HCT116 (cell line): ENCODE measurements around the gene CDH11. TPM values are rescaled to one million over a fixed set of nuclear protein-coding genes. Genes with fewer than 3 reads are reported as not detected.

Experiments used
- ATAC-seq: fragments of 200-7000 bp; cut with Tn5 transposase; 2 replicates; pipeline ENCODE4 v1.9.1; 2020; ENCODE audit warnings: mild to moderate bottlenecking, moderate library complexity
- BruUV-seq: library from RNA; stranded (reverse); fragments of 400-500 nt; replicated peaks from 2 replicates; lab custom pipeline; 2021; lab: Mats Ljungman, UMichigan
- CTCF ChIA-PET: fragments of 300-600 bp; sonication (Branson Sonifier 250); formaldehyde crosslinking; loops from one replicate; lab custom pipeline; 2021; ENCODE audit warnings: antibody characterized with exemption; lab: Charles Lee
- POLR2A ChIA-PET: fragments of 300-600, 350-600 bp; sonication (Branson Sonifier 250); formaldehyde crosslinking; loops from one replicate; lab custom pipeline; 2021; ENCODE audit warnings: antibody characterized with exemption; lab: Charles Lee
- RAD21 ChIA-PET, 2 experiments: fragments of 300-600 bp; sonication (Branson Sonifier 250); formaldehyde crosslinking; loops; one replicate each; lab custom pipeline; 2023; ENCODE audit warnings: low total read pairs in 2 of 2; ENCODE audit not compliant: uncharacterized antibody in 2 of 2, unreplicated experiment in 2 of 2, low non-redundant PET in 1 of 2; lab: Charles Lee
- DNase-seq: peaks from one replicate; pipeline ENCODE4 v3.0.0-alpha.2; 2010; ENCODE audit warnings: low read depth, low spot score
- H2AFZ ChIP-seq: fragments of 200-600 bp; shearing (Covaris generic), sonication (generic); 2 replicates; pipeline ENCODE4 v1.6.1; 2017; ENCODE audit warnings: low read depth, mixed run types, mixed read lengths, antibody characterized with exemption, low read length; ENCODE audit not compliant: poor library complexity, severe bottlenecking
- H3K27ac ChIP-seq: 2 replicates; pipeline ENCODE4 v1.5.1; 2012; ENCODE audit warnings: low read depth, low read length
- H3K27me3 ChIP-seq: fragments of 200-600 bp; sonication (generic); 2 replicates; pipeline ENCODE4 v1.6.1; 2016; ENCODE audit warnings: mixed run types, low read length, mixed read lengths; ENCODE audit not compliant: insufficient read depth
- H3K36me3 ChIP-seq, 2 experiments: fragments of 200-500 bp in 1 of 2; fragments of 200-600 bp in 1 of 2; sonication (Bioruptor generic) in 1 of 2; sonication (generic) in 1 of 2; 2 replicates each; pipeline versions ENCODE4 v1.5.1 to v1.6.1; 2014 to 2016; ENCODE audit warnings: low read length in 2 of 2, inconsistent platforms in 1 of 2, mixed read lengths in 1 of 2, mixed run types in 1 of 2; ENCODE audit not compliant: insufficient read depth in 2 of 2, control insufficient read depth in 1 of 2
- H3K4me1 ChIP-seq, 2 experiments: fragments of 200-600 bp in 1 of 2; sonication (generic) in 1 of 2; 2 replicates each; pipeline versions ENCODE4 v1.5.1 to v1.6.1; 2012 to 2017; ENCODE audit warnings: low read length in 2 of 2, inconsistent platforms in 1 of 2, mild to moderate bottlenecking in 1 of 2, mixed read lengths in 1 of 2, mixed run types in 1 of 2, moderate library complexity in 1 of 2; ENCODE audit not compliant: insufficient read depth in 2 of 2, control insufficient read depth in 1 of 2
- H3K4me2 ChIP-seq: fragments of 200-600 bp; sonication (generic); 2 replicates; pipeline ENCODE4 v1.6.1; 2017; ENCODE audit warnings: mixed run types, low read length, mixed read lengths
- H3K4me3 ChIP-seq, 2 experiments: fragments of 200-600 bp in 1 of 2; sonication (generic) in 1 of 2; replicated peaks in 1 of 2; 2 replicates each; pipeline ENCODE4 v1.5.1; 2011 to 2016; ENCODE audit warnings: low read length in 2 of 2, control low read depth in 1 of 2, low read depth in 1 of 2, mild to moderate bottlenecking in 1 of 2, mixed read lengths in 1 of 2, mixed run types in 1 of 2
- H3K79me2 ChIP-seq: fragments of 200-600 bp; sonication (generic); 2 replicates; pipeline ENCODE4 v1.6.1; 2017; ENCODE audit warnings: mild to moderate bottlenecking, mixed run types, low read length, moderate library complexity, mixed read lengths; ENCODE audit not compliant: insufficient read depth
- H3K9ac ChIP-seq: fragments of 200-600 bp; sonication (generic); 2 replicates; pipeline ENCODE4 v1.6.1; 2016; ENCODE audit warnings: low read length, mixed read lengths
- H3K9me2 ChIP-seq: fragments of 200-600 bp; sonication (generic), shearing (Covaris generic); 2 replicates; pipeline ENCODE4 v1.6.1; 2017; ENCODE audit warnings: mixed run types, mild to moderate bottlenecking, moderate library complexity; ENCODE audit not compliant: insufficient read depth
- H3K9me3 ChIP-seq, 2 experiments: fragments of 200-500 bp in 1 of 2; fragments of 200-600 bp in 1 of 2; sonication (Bioruptor generic) in 1 of 2; sonication (generic) in 1 of 2; 2 replicates each; pipeline ENCODE4 v1.6.1; 2014 to 2017; ENCODE audit warnings: low read length in 2 of 2, mixed read lengths in 2 of 2, inconsistent platforms in 1 of 2, low read depth in 1 of 2, mild to moderate bottlenecking in 1 of 2, mixed run types in 1 of 2, moderate library complexity in 1 of 2; ENCODE audit not compliant: control insufficient read depth in 1 of 2, insufficient read depth in 1 of 2
- H4K20me1 ChIP-seq: fragments of 200-600 bp; sonication (generic), shearing (Covaris generic); 2 replicates; pipeline ENCODE4 v1.6.1; 2017; ENCODE audit warnings: mixed run types, mild to moderate bottlenecking, moderate library complexity; ENCODE audit not compliant: insufficient read depth
- CEBPB ChIP-seq: IDR thresholded peaks from 2 replicates; pipeline ENCODE4 v1.6.1; 2012; ENCODE audit warnings: low read depth
- EGR1 ChIP-seq: IDR thresholded peaks from 2 replicates; pipeline ENCODE4 v1.6.1; 2012; ENCODE audit warnings: low read depth
- RAD21 ChIP-seq: IDR thresholded peaks from 2 replicates; pipeline ENCODE4 v1.6.1; 2012; ENCODE audit warnings: low read depth, mild to moderate bottlenecking
- SRF ChIP-seq: IDR thresholded peaks from 2 replicates; pipeline ENCODE4 v1.6.1; 2012; ENCODE audit warnings: low read depth
- intact Hi-C: fragments of 100-400 bp; cut with micrococcal nuclease; formaldehyde crosslinking; loops from 2 replicates; pipeline ENCODE4 v1.10.0; 2022
- total RNA-seq: library from RNA; stranded (reverse); gene quantifications from one replicate; pipeline ENCODE4 v1.2.1, GENCODE V29; 2021; ENCODE audit not compliant: unreplicated experiment
- TF ChIP-seq, protein P1 (sequence below), 3 experiments: fragments of 200-600 bp in 1 of 3; sonication (generic) in 1 of 3; IDR thresholded peaks in 2 of 3; conservative IDR thresholded peaks in 1 of 3; 2 replicates each; pipeline ENCODE4 v1.5.1; 2012 to 2017; ENCODE audit warnings: low read depth in 2 of 3, low read length in 2 of 3, antibody characterized with exemption in 1 of 3, borderline replicate concordance in 1 of 3, control low read depth in 1 of 3, mild to moderate bottlenecking in 1 of 3, mixed read lengths in 1 of 3, mixed run types in 1 of 3, moderate library complexity in 1 of 3; ENCODE audit not compliant: insufficient read depth in 1 of 3
- TF ChIP-seq, protein P2 (sequence below): IDR thresholded peaks from 2 replicates; pipeline ENCODE4 v1.6.1; 2012; ENCODE audit warnings: low read depth
- TF ChIP-seq, protein P3 (sequence below): IDR thresholded peaks from 2 replicates; pipeline ENCODE4 v1.6.1; 2011; ENCODE audit warnings: mild to moderate bottlenecking, low read length, moderate library complexity; ENCODE audit not compliant: insufficient replicate concordance; ENCODE audit errors: extremely low read depth
- TF ChIP-seq, protein P4 (sequence below): IDR thresholded peaks from 2 replicates; pipeline ENCODE4 v1.6.1; 2012

The CDH11 gene
- total RNA-seq, 1 experiment from 2014 or later, result 0.52 TPM

DNA sequence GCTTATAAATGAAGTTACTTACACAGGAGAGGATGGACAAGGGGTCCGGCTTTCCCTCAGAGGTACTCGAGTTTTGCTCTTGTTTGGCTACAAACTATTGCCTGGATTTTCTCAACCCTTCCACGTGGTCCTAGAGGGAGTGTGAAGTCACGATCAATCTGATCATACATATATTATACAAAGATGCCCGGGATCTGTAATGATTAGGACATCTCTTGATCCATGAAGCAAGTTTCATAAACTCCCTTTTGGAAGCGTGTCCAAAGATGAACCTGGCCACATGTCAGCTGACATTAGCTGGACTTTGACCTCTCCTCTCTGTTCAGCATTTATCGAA, 2.3 kb upstream of the CDH11 start:
- BruUV-seq, result no TSS peak
- Histone ChIP-seq H3K4me1 (no peaks in the 10 kb centered on the region), H3K9me3 (peaks cover 0 to 5% of the 10 kb centered on the region in 2 experiments; a peak in 2 of 4 replicates), H3K9me2 (no peaks in the 10 kb centered on the region), H3K9ac (no peak overlapping the region), H3K36me3 (no peaks in the 10 kb centered on the region; a peak in 1 of 4 replicates), H2AFZ (no peak overlapping the region), H4K20me1 (no peaks in the 10 kb centered on the region), H3K4me2 (no peak overlapping the region), H3K4me3 (no peak overlapping the region), H3K27ac (no peak overlapping the region), H3K27me3 (no peaks in the 10 kb centered on the region), H3K79me2 (no peaks in the 10 kb centered on the region)
- CTCF ChIA-PET, result no interaction called here
- RAD21 ChIA-PET, result no interaction called here
- DNase-seq (no peak), ATAC-seq (no peak)
- POLR2A ChIA-PET, result no interaction called here
- TF ChIP-seq, protein P1, sequence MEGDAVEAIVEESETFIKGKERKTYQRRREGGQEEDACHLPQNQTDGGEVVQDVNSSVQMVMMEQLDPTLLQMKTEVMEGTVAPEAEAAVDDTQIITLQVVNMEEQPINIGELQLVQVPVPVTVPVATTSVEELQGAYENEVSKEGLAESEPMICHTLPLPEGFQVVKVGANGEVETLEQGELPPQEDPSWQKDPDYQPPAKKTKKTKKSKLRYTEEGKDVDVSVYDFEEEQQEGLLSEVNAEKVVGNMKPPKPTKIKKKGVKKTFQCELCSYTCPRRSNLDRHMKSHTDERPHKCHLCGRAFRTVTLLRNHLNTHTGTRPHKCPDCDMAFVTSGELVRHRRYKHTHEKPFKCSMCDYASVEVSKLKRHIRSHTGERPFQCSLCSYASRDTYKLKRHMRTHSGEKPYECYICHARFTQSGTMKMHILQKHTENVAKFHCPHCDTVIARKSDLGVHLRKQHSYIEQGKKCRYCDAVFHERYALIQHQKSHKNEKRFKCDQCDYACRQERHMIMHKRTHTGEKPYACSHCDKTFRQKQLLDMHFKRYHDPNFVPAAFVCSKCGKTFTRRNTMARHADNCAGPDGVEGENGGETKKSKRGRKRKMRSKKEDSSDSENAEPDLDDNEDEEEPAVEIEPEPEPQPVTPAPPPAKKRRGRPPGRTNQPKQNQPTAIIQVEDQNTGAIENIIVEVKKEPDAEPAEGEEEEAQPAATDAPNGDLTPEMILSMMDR (IDR thresholded peaks at IDR 0.05 in 2 of 3, conservative IDR thresholded peaks at IDR 0.05 in 1 of 3; ENCODE audit: borderline replicate concordance in 1 of 3, insufficient read depth in 1 of 3, low read depth in 2 of 3, low read length in 2 of 3), result no peak
- TF ChIP-seq CEBPB (no peak), EGR1 (no peak), SRF (no peak), RAD21 (no peak)
- TF ChIP-seq, protein P2, sequence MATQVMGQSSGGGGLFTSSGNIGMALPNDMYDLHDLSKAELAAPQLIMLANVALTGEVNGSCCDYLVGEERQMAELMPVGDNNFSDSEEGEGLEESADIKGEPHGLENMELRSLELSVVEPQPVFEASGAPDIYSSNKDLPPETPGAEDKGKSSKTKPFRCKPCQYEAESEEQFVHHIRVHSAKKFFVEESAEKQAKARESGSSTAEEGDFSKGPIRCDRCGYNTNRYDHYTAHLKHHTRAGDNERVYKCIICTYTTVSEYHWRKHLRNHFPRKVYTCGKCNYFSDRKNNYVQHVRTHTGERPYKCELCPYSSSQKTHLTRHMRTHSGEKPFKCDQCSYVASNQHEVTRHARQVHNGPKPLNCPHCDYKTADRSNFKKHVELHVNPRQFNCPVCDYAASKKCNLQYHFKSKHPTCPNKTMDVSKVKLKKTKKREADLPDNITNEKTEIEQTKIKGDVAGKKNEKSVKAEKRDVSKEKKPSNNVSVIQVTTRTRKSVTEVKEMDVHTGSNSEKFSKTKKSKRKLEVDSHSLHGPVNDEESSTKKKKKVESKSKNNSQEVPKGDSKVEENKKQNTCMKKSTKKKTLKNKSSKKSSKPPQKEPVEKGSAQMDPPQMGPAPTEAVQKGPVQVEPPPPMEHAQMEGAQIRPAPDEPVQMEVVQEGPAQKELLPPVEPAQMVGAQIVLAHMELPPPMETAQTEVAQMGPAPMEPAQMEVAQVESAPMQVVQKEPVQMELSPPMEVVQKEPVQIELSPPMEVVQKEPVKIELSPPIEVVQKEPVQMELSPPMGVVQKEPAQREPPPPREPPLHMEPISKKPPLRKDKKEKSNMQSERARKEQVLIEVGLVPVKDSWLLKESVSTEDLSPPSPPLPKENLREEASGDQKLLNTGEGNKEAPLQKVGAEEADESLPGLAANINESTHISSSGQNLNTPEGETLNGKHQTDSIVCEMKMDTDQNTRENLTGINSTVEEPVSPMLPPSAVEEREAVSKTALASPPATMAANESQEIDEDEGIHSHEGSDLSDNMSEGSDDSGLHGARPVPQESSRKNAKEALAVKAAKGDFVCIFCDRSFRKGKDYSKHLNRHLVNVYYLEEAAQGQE, result no peak
- TF ChIP-seq, protein P3, sequence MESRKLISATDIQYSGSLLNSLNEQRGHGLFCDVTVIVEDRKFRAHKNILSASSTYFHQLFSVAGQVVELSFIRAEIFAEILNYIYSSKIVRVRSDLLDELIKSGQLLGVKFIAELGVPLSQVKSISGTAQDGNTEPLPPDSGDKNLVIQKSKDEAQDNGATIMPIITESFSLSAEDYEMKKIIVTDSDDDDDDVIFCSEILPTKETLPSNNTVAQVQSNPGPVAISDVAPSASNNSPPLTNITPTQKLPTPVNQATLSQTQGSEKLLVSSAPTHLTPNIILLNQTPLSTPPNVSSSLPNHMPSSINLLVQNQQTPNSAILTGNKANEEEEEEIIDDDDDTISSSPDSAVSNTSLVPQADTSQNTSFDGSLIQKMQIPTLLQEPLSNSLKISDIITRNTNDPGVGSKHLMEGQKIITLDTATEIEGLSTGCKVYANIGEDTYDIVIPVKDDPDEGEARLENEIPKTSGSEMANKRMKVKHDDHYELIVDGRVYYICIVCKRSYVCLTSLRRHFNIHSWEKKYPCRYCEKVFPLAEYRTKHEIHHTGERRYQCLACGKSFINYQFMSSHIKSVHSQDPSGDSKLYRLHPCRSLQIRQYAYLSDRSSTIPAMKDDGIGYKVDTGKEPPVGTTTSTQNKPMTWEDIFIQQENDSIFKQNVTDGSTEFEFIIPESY, result no peak
- TF ChIP-seq, protein P4, sequence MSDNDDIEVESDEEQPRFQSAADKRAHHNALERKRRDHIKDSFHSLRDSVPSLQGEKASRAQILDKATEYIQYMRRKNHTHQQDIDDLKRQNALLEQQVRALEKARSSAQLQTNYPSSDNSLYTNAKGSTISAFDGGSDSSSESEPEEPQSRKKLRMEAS, result no peak
- intact Hi-C loops, result no loop called here
